Measurements from ENCODE around the gene GRPEL1. TPM values are rescaled to one million over a fixed set of nuclear protein-coding genes. Genes with fewer than 3 reads are reported as not detected.

The GRPEL1 gene
- total and polyA plus RNA-seq, 9 of the 15 experiments (the other 6 are each of a cell fraction or from before 2014, with no cell fraction given), result 43.4 to 192 (median 86.6) TPM

DNA sequence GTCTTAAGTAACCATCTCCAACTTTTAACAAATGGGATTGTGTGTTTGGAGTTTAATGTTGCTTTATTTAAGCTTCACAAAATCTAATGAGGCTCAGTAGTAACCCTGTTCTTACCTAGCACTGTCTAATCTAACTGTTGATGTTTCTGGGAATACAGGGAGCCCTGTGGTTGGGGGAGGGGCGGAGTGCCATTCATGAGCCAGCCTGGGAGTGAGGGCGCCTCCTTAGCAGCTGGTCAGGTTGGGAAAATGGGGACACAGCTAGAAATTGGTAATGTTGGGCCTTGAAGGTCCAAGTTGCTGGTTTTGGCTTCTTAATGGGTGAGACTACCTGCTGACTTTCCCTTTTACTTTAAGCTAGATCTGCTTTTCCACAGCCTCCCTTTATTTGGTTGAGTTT, 47.6 kb downstream of the GRPEL1 start:
- H3K4me1 ChIP-seq (replicated peaks in 1 of 2; ENCODE audit: control insufficient read depth in 2 of 2, insufficient read depth in 2 of 2, low read length in 2 of 2), result peaks cover 9 to 23% of the 10 kb centered on the region in 2 experiments; a peak in 4 of 5 replicates
- no peak overlapping the region for H3K9ac ChIP-seq (ENCODE audit: insufficient read depth in 1 of 2, low read depth in 2 of 2, low read length in 2 of 2)
- peaks cover 3% of the 10 kb centered on the region; the same call in 1 of the 2 replicates for H4K20me1 ChIP-seq (replicated peaks; ENCODE audit: control insufficient read depth, insufficient read depth, low read length)
- ChIA-PET CTCF (ENCODE audit: low intra/inter-chr PET ratio) (no interaction called here), POLR2A (interaction anchor here (0.7 to 1.2 kb wide), 4 partner anchors 11 to 428 kb away, joined by 3 read pairs; no protein-coding TSS in a partner anchor)
- DNase-seq (ENCODE audit: extremely low read depth in 1 of 4, low spot score in 3 of 4) (peak in 2 of 4 experiments; percentile 41 to 51), FAIRE-seq (no peak), ATAC-seq (no peak)
- H2AFZ ChIP-seq (ENCODE audit: low read depth, low read length), result no peak overlapping the region
- no peaks in the 10 kb centered on the region for H3K27me3 ChIP-seq (ENCODE audit: control insufficient read depth in 2 of 2, insufficient read depth in 2 of 2, low read length in 2 of 2)
- 0 out of 3 replicates have a peak, but pooled peaks cover 3% of the 10 kb centered on the region for H3K79me2 ChIP-seq (ENCODE audit: control insufficient read depth, insufficient read depth, low read length)
- H3K27ac ChIP-seq (ENCODE audit: extremely low read depth, low read depth, low read length), result peak overlapping the region; percentile 15; the same call in 1 of the 3 replicates
- TF ChIP-seq ZFP1 (CRISPR knock-in tag; IDR thresholded peaks at IDR 0.05) (no peak), HMG20B (CRISPR knock-in tag; IDR thresholded peaks at IDR 0.05) (no peak), NR2C2 (CRISPR knock-in tag; IDR thresholded peaks at IDR 0.05) (no peak), NR2C2 (tag; IDR thresholded peaks at IDR 0.05) (no peak)
- TF ChIP-seq, protein P1, sequence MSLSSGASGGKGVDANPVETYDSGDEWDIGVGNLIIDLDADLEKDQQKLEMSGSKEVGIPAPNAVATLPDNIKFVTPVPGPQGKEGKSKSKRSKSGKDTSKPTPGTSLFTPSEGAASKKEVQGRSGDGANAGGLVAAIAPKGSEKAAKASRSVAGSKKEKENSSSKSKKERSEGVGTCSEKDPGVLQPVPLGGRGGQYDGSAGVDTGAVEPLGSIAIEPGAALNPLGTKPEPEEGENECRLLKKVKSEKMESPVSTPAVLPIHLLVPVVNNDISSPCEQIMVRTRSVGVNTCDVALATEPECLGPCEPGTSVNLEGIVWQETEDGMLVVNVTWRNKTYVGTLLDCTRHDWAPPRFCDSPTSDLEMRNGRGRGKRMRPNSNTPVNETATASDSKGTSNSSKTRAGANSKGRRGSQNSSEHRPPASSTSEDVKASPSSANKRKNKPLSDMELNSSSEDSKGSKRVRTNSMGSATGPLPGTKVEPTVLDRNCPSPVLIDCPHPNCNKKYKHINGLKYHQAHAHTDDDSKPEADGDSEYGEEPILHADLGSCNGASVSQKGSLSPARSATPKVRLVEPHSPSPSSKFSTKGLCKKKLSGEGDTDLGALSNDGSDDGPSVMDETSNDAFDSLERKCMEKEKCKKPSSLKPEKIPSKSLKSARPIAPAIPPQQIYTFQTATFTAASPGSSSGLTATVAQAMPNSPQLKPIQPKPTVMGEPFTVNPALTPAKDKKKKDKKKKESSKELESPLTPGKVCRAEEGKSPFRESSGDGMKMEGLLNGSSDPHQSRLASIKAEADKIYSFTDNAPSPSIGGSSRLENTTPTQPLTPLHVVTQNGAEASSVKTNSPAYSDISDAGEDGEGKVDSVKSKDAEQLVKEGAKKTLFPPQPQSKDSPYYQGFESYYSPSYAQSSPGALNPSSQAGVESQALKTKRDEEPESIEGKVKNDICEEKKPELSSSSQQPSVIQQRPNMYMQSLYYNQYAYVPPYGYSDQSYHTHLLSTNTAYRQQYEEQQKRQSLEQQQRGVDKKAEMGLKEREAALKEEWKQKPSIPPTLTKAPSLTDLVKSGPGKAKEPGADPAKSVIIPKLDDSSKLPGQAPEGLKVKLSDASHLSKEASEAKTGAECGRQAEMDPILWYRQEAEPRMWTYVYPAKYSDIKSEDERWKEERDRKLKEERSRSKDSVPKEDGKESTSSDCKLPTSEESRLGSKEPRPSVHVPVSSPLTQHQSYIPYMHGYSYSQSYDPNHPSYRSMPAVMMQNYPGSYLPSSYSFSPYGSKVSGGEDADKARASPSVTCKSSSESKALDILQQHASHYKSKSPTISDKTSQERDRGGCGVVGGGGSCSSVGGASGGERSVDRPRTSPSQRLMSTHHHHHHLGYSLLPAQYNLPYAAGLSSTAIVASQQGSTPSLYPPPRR (CRISPR knock-in tag; IDR thresholded peaks at IDR 0.05; ENCODE audit: borderline replicate concordance), result no peak
- TF ChIP-seq, protein P2, sequence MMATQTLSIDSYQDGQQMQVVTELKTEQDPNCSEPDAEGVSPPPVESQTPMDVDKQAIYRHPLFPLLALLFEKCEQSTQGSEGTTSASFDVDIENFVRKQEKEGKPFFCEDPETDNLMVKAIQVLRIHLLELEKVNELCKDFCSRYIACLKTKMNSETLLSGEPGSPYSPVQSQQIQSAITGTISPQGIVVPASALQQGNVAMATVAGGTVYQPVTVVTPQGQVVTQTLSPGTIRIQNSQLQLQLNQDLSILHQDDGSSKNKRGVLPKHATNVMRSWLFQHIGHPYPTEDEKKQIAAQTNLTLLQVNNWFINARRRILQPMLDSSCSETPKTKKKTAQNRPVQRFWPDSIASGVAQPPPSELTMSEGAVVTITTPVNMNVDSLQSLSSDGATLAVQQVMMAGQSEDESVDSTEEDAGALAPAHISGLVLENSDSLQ (IDR thresholded peaks at IDR 0.05), result 0 out of 2 replicates have a peak, but pooled peaks have one; percentile 20
- intact Hi-C loops (cut with micrococcal nuclease), result no loop called here
- no peak overlapping the region for H3K4me2 ChIP-seq (ENCODE audit: insufficient read depth, low read length)
- peaks cover 5% of the 10 kb centered on the region for H3K9me1 ChIP-seq (ENCODE audit: control insufficient read depth, insufficient read depth, low read length)
- peaks cover 95% of the 10 kb centered on the region for H3K36me3 ChIP-seq (ENCODE audit: control insufficient read depth, insufficient read depth, low read length)
- H3K9me3 ChIP-seq (replicated peaks; ENCODE audit: control insufficient read depth, insufficient read depth, low read depth, low read length), result no peaks in the 10 kb centered on the region
- no TSS peak for BruUV-seq (replicated peaks)
- H3K4me3 ChIP-seq, result no peak overlapping the region
- 88% methylated on average over 2 of the region's 2 CpGs for WGBS (ENCODE audit: insufficient coverage, low coverage, missing lambda C conversion rate)
- in situ Hi-C loops (cut with MboI), result no loop called here

All from K562 (cell line).